NB4 (cell line): ENCODE measurements around the gene NUDT1.

Source experiments
- POLR2A ChIP-seq: IDR thresholded peaks from 2 replicates; pipeline ENCODE4 v1.6.1; 2011; ENCODE audit warnings: mild to moderate bottlenecking; ENCODE audit not compliant: insufficient read length; ENCODE audit errors: extremely low read depth
- TF ChIP-seq, protein P1 (sequence below): IDR thresholded peaks from one replicate; pipeline ENCODE4 v1.5.1; 2012; ENCODE audit warnings: low read depth, low read length

GRCh38 chr7:2289111-2289586 lies 47.1 kb downstream of the NUDT1 start:
- TF ChIP-seq, protein P1, sequence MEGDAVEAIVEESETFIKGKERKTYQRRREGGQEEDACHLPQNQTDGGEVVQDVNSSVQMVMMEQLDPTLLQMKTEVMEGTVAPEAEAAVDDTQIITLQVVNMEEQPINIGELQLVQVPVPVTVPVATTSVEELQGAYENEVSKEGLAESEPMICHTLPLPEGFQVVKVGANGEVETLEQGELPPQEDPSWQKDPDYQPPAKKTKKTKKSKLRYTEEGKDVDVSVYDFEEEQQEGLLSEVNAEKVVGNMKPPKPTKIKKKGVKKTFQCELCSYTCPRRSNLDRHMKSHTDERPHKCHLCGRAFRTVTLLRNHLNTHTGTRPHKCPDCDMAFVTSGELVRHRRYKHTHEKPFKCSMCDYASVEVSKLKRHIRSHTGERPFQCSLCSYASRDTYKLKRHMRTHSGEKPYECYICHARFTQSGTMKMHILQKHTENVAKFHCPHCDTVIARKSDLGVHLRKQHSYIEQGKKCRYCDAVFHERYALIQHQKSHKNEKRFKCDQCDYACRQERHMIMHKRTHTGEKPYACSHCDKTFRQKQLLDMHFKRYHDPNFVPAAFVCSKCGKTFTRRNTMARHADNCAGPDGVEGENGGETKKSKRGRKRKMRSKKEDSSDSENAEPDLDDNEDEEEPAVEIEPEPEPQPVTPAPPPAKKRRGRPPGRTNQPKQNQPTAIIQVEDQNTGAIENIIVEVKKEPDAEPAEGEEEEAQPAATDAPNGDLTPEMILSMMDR, result no peak
- TF ChIP-seq POLR2A, result no peak
